Stimulated activated CD8-positive, alpha-beta memory T cell treated with anti-CD3 and anti-CD28 coated beads, Interleukin-4, amount 100 ng/mL, for 4 hours (primary cell): ENCODE data around the gene HABP4.
"Not testable (repeated sequence)": the region's sequence is repeated elsewhere in the genome, so short reads cannot be mapped to it uniquely, and the experiment has no call there.

Source experiments
- DNase-seq, 2 donors: peaks; one replicate each; pipeline ENCODE4 v3.0.0-alpha.2; 2020; ENCODE audit warnings: low read depth in 2 of 2, low spot score in 1 of 2

The HABP4 gene

GRCh38 chr9:96495341-96495740 lies 45.4 kb downstream of the HABP4 start:
- DNase-seq = no peak

- no peak for DNase-seq
These were observed 46.6 kb downstream of the HABP4 start for GRCh38 chr9:96496368-96497116.

- no peak for DNase-seq
These were observed 47.1 kb downstream of the HABP4 start for GRCh38 chr9:96497117-96497399.

- DNase-seq = no peak
These were observed 48.8 kb downstream of the HABP4 start for GRCh38 chr9:96498796-96499195.

- no peak for DNase-seq
These were observed 49.3 kb downstream of the HABP4 start for GRCh38 chr9:96499257-96499656.

GRCh38 chr9:96500696-96501632 lies 51.0 kb downstream of the HABP4 start:
- no peak for DNase-seq

- DNase-seq = no peak
These were observed 51.9 kb downstream of the HABP4 start for GRCh38 chr9:96501633-96502538.

- DNase-seq = no peak
These were observed 52.8 kb downstream of the HABP4 start for GRCh38 chr9:96502539-96503373.

GRCh38 chr9:96503374-96503748 lies 53.4 kb downstream of the HABP4 start:
- not testable (repeated sequence) for DNase-seq

GRCh38 chr9:96503918-96504317 lies 53.9 kb downstream of the HABP4 start:
- no peak for DNase-seq

- no peak for DNase-seq
These were observed 55.5 kb downstream of the HABP4 start for GRCh38 chr9:96505316-96505991.

GRCh38 chr9:96508227-96508940 lies 58.4 kb downstream of the HABP4 start:
- no peak for DNase-seq

- no peak for DNase-seq
These were observed 59.1 kb downstream of the HABP4 start for GRCh38 chr9:96509026-96509425.

GRCh38 chr9:96509848-96510247 lies 59.9 kb downstream of the HABP4 start:
- no peak for DNase-seq

GRCh38 chr9:96510258-96510657 lies 60.3 kb downstream of the HABP4 start:
- no peak for DNase-seq

GRCh38 chr9:96512240-96512639 lies 62.3 kb downstream of the HABP4 start:
- no peak for DNase-seq

- DNase-seq = no peak
These were observed 63.7 kb downstream of the HABP4 start for GRCh38 chr9:96513622-96514021.

- DNase-seq = no peak
These were observed 64.3 kb downstream of the HABP4 start for GRCh38 chr9:96514108-96514799.

- DNase-seq = no peak
These were observed 64.8 kb downstream of the HABP4 start for GRCh38 chr9:96514800-96515158.
